Esophagus muscularis mucosa (tissue), 4 donors: ENCODE results near the gene SYNPO2. TPM values are rescaled to one million over a fixed set of nuclear protein-coding genes. Genes with fewer than 3 reads are reported as not detected.

Experiments used
- DNase-seq: peaks from one replicate; pipeline ENCODE4 v3.0.0-alpha.2; 2017; ENCODE audit errors: extremely low spot score
- H3K27ac ChIP-seq, 4 donors: fragments of 200-600 bp; sonication (generic); replicated peaks in 1 of 4; 1 replicate in 3 of 4; 2 replicates in 1 of 4; pipeline ENCODE4 v1.5.1; 2016 to 2019; ENCODE audit warnings: mild to moderate bottlenecking in 1 of 4
- H3K27me3 ChIP-seq, 4 donors: fragments of 200-600 bp; sonication (generic); one replicate each; pipeline versions ENCODE4 v1.5.1 to v1.6.0; 2016 to 2019
- H3K36me3 ChIP-seq, 4 donors: fragments of 200-600 bp; sonication (generic); one replicate each; pipeline ENCODE4 v1.5.1; 2016 to 2019
- H3K4me1 ChIP-seq, 4 donors: fragments of 200-600 bp; sonication (generic); one replicate each; pipeline ENCODE4 v1.5.1; 2016 to 2019
- H3K4me3 ChIP-seq, 4 donors: fragments of 200-600 bp; sonication (generic); 1 replicate in 2 of 4; 2 replicates in 2 of 4; pipeline ENCODE4 v1.5.1; 2016 to 2019; ENCODE audit warnings: mild to moderate bottlenecking in 4 of 4, moderate library complexity in 1 of 4
- H3K9me3 ChIP-seq, 4 donors: fragments of 200-600 bp; sonication (generic); 1 replicate in 3 of 4; 2 replicates in 1 of 4; pipeline ENCODE4 v1.5.1; 2016 to 2019
- EP300 ChIP-seq: sonication (generic); formaldehyde crosslinking; IDR thresholded peaks from one replicate; pipeline ENCODE4 v1.6.1; 2017; ENCODE audit warnings: antibody characterized with exemption
- POLR2A ChIP-seq: fragments of 450-650 bp; IDR thresholded peaks from one replicate; pipeline ENCODE4 v1.6.1; 2017; ENCODE audit warnings: antibody characterized with exemption, moderate library complexity, mild to moderate bottlenecking, low read depth
- POLR2AphosphoS5 ChIP-seq, 2 donors: sonication (generic); formaldehyde crosslinking; IDR thresholded peaks; one replicate each; pipeline ENCODE4 v1.6.1; 2017; ENCODE audit warnings: antibody characterized with exemption in 2 of 2
- WGBS: methylation state at CpG from one replicate; pipeline ENCODE4 v1.1.5; 2018; 5-methylcytosine and 5-hydroxymethylcytosine counted together
- intact Hi-C: fragments of 100-400 bp; cut with DNase I; formaldehyde crosslinking; loops from one replicate; pipeline ENCODE4 v1.15.1; 2023
- total RNA-seq, 4 donors: library from RNA; depleted of rRNA; stranded (reverse); fragments of >200 nt; gene quantifications; one replicate each; pipeline versions ENCODE4 v1.1.0 to v1.2.1, GENCODE V29; 2016
- TF ChIP-seq, protein P1 (sequence below), 3 experiments: fragments of 200-600 bp in 2 of 3; fragments of 450-650 bp in 1 of 3; sonication (generic) in 2 of 3; IDR thresholded peaks; one replicate each; pipeline ENCODE4 v1.5.1; 2017 to 2019; ENCODE audit warnings: antibody characterized with exemption in 3 of 3, mild to moderate bottlenecking in 2 of 3, moderate library complexity in 1 of 3

Gene SYNPO2
- total RNA-seq, 4 donors from 2014 or later = 2,073 to 2,783 (median 2,517) TPM

DNA sequence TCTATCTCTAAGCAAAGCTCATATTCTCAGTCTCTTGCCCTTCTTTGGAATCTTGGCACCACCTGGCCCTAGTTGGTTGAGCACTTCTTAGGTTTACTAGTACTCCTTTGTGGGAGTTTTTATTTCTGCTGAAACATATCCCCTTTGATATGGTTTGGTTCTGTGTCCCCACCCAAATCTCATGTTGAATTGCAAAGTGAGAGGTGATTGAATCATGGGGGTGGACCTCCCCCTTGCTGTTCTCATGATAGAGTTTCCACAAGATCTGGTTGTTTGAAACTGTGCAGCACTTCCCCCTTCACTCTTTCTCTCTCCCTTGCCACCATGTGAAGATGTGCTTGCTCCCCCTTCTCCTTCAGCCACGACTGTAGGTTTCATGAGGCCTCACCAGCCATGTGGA lies 22.2 kb upstream of the SYNPO2 start:
- H3K4me1 ChIP-seq = peaks cover 12 to 24% (median 20%) of the 10 kb centered on the region in 4 donors
- TF ChIP-seq, protein P1, sequence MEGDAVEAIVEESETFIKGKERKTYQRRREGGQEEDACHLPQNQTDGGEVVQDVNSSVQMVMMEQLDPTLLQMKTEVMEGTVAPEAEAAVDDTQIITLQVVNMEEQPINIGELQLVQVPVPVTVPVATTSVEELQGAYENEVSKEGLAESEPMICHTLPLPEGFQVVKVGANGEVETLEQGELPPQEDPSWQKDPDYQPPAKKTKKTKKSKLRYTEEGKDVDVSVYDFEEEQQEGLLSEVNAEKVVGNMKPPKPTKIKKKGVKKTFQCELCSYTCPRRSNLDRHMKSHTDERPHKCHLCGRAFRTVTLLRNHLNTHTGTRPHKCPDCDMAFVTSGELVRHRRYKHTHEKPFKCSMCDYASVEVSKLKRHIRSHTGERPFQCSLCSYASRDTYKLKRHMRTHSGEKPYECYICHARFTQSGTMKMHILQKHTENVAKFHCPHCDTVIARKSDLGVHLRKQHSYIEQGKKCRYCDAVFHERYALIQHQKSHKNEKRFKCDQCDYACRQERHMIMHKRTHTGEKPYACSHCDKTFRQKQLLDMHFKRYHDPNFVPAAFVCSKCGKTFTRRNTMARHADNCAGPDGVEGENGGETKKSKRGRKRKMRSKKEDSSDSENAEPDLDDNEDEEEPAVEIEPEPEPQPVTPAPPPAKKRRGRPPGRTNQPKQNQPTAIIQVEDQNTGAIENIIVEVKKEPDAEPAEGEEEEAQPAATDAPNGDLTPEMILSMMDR (IDR thresholded peaks at IDR 0.05) = no peak
- TF ChIP-seq POLR2A = no peak
- no peak for TF ChIP-seq EP300
- no peak for TF ChIP-seq POLR2AphosphoS5 (IDR thresholded peaks at IDR 0.05)
- no peak overlapping the region for H3K4me3 ChIP-seq
- no peaks in the 10 kb centered on the region for H3K36me3 ChIP-seq
- DNase-seq = no peak
- 88% methylated on average over 1 of the region's 1 CpG for WGBS
- no peak overlapping the region for H3K27ac ChIP-seq
- H3K27me3 ChIP-seq = no peaks in the 10 kb centered on the region
- intact Hi-C loops = no loop called here
- no peaks in the 10 kb centered on the region for H3K9me3 ChIP-seq

DNA sequence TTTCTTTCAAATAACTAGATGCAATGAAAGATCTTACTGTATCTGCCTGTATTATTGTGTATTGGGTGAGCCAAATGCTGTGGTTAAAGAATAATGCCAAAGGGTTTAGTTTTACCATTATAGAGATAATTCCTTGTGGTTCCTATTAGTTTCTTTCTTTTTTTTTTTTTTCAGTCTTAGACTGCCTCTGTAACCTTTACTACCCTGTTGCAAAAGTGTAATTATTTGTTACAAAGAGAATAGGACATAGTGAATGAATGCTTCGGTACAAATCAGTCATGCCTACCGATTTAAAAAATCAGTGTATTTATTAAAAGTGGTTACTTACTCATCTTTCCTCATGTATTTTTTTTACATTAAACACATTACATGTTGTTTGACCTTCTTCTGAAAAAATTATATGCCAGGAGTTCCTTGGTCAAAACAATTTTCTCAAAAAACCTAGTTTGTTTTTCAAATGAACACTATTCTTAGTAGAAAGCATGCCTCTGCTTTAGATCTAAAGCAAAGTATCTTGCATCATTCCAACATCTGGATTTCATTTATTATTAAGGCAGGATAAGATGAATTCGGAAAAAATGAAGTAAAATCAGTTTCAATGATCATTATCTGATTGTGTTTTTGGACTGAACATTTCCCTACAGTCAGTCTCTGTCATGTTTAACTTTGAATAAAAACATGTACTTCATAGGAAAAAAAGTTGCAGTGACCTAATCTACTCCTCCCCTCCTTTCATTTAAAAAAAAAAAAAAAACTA lies 21.2 kb upstream of the SYNPO2 start:
- DNase-seq = no peak
- Histone ChIP-seq H3K27me3 (no peaks in the 10 kb centered on the region), H3K4me1 (peaks cover 12 to 24% (median 20%) of the 10 kb centered on the region in 4 donors), H3K27ac (no peak overlapping the region), H3K4me3 (no peak overlapping the region), H3K36me3 (no peaks in the 10 kb centered on the region), H3K9me3 (no peaks in the 10 kb centered on the region)
- TF ChIP-seq, protein P1 (IDR thresholded peaks at IDR 0.05) = no peak
- TF ChIP-seq EP300 (no peak), POLR2A (no peak), POLR2AphosphoS5 (IDR thresholded peaks at IDR 0.05) (no peak)
- WGBS = 77% methylated on average over 3 of the region's 3 CpGs
- intact Hi-C loops = no loop called here

DNA sequence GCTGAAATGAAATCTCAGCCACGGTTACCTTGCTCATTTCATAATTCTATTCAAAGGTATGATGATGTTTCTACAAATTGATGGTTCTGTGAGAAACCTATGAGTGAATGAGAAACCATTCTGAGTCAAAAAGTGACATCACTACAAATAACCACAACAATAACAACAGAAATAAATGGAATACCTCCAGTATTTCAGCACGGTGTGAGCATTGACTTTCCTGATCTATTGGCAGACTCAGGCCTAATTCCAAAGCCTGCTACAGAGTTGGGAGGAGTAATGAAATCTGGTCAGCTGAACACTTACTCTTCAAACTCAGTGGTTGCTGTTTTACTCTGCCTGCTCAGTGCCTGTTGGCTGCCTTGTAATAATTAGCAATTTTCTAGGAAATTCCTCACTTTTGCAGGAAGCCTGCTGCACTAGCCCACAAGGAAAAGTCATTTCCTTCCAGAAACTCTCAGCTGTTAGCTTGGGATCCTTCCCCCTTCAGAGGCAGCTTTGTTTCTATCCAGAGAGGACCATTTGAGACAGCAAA lies 18.8 kb upstream of the SYNPO2 start:
- H3K4me3 ChIP-seq = no peak overlapping the region
- peak overlapping the region in 3 of 4 donors; percentile 6 to 24 (median 22) for H3K27ac ChIP-seq
- no peaks in the 10 kb centered on the region for H3K36me3 ChIP-seq
- WGBS = 46% methylated on average over 2 of the region's 2 CpGs
- H3K4me1 ChIP-seq = peaks cover 12 to 22% (median 19%) of the 10 kb centered on the region in 4 donors
- intact Hi-C loops = no loop called here
- no peaks in the 10 kb centered on the region for H3K27me3 ChIP-seq
- no peaks in the 10 kb centered on the region for H3K9me3 ChIP-seq
- DNase-seq = no peak
- no peak for TF ChIP-seq POLR2AphosphoS5 (IDR thresholded peaks at IDR 0.05)
- TF ChIP-seq EP300 = no peak
- TF ChIP-seq, protein P1 (IDR thresholded peaks at IDR 0.05) = no peak
- no peak for TF ChIP-seq POLR2A

DNA sequence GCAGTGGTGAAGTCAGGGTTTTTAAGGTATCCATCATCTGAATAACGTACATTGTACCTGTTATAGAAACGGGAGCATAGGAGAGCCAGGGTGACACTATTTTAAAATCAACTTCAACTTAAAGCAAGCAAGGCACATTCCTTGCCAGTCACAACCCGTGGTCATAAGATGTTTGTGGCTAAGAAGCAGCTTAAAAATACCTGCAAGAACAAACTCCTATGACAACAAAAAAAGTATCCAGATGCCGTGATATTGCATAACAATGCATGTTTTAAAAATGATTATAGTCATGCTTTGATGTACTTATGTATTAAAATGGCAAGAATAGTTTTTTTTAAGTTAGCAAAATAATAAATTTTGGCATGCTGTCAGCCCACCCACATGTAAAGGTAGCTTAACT lies 16.5 kb upstream of the SYNPO2 start:
- Histone ChIP-seq H3K4me3 (no peak overlapping the region), H3K36me3 (no peaks in the 10 kb centered on the region), H3K4me1 (peaks cover 11 to 14% (median 12%) of the 10 kb centered on the region in 4 donors), H3K27me3 (no peaks in the 10 kb centered on the region), H3K27ac (no peak overlapping the region), H3K9me3 (no peaks in the 10 kb centered on the region)
- intact Hi-C loops = no loop called here
- 87% methylated on average over 4 of the region's 4 CpGs for WGBS
- TF ChIP-seq, protein P1 (IDR thresholded peaks at IDR 0.05) = no peak
- TF ChIP-seq EP300 (no peak), POLR2AphosphoS5 (IDR thresholded peaks at IDR 0.05) (no peak), POLR2A (no peak)
- no peak for DNase-seq
